Activated naive CD4-positive, alpha-beta T cell treated with anti-CD3 and anti-CD28 coated beads, Interleukin-2, amount 50 U/mL, for 24 hours (primary cell): ENCODE results near the gene UBQLN1.
"Not testable (repeated sequence)": the region's sequence is repeated elsewhere in the genome, so short reads cannot be mapped to it uniquely, and the experiment has no call there.

ENCODE experiments used
- H3K27ac Mint-ChIP-seq: one replicate; pipeline ENCODE4 v1.8.0; 2021; ENCODE audit warnings: mild to moderate bottlenecking, mixed read lengths
- H3K27me3 Mint-ChIP-seq: one replicate; pipeline ENCODE4 v1.8.0; 2021; ENCODE audit warnings: mixed read lengths
- H3K36me3 Mint-ChIP-seq: one replicate; pipeline ENCODE4 v1.8.0; 2021; ENCODE audit warnings: mixed read lengths
- H3K4me1 Mint-ChIP-seq: one replicate; pipeline ENCODE4 v1.8.0; 2021; ENCODE audit warnings: mixed read lengths
- H3K4me3 Mint-ChIP-seq: one replicate; pipeline ENCODE4 v1.8.0; 2021; ENCODE audit warnings: mild to moderate bottlenecking, mixed read lengths
- H3K9me3 Mint-ChIP-seq: one replicate; pipeline ENCODE4 v1.8.0; 2021; ENCODE audit warnings: mixed read lengths

Gene UBQLN1

GRCh38 chr9:83629433-83630104, 78.2 kb downstream of the UBQLN1 start:
- Mint-ChIP-seq H3K9me3 (no peaks in the 10 kb centered on the region), H3K4me3 (no peak overlapping the region), H3K36me3 (peaks cover 2% of the 10 kb centered on the region), H3K4me1 (peaks cover 15% of the 10 kb centered on the region), H3K27me3 (no peaks in the 10 kb centered on the region), H3K27ac (no peak overlapping the region)

GRCh38 chr9:83628540-83628939, 79.2 kb downstream of the UBQLN1 start:
- Mint-ChIP-seq H3K9me3 (no peaks in the 10 kb centered on the region), H3K36me3 (peaks cover 2% of the 10 kb centered on the region), H3K27ac (no peak overlapping the region), H3K4me3 (no peak overlapping the region), H3K27me3 (no peaks in the 10 kb centered on the region), H3K4me1 (peaks cover 25% of the 10 kb centered on the region)

- peak overlapping the region; percentile 57 for H3K27ac Mint-ChIP-seq
- no peaks in the 10 kb centered on the region for H3K27me3 Mint-ChIP-seq
- H3K4me1 Mint-ChIP-seq = peaks cover 30% of the 10 kb centered on the region
- H3K9me3 Mint-ChIP-seq = no peaks in the 10 kb centered on the region
- no peak overlapping the region for H3K4me3 Mint-ChIP-seq
- H3K36me3 Mint-ChIP-seq = no peaks in the 10 kb centered on the region
These were observed 82.6 kb downstream of the UBQLN1 start for GRCh38 chr9:83625178-83625577.

- peak overlapping the region; percentile 89 for H3K27ac Mint-ChIP-seq
- H3K9me3 Mint-ChIP-seq = no peaks in the 10 kb centered on the region
- H3K36me3 Mint-ChIP-seq = no peaks in the 10 kb centered on the region
- no peaks in the 10 kb centered on the region for H3K27me3 Mint-ChIP-seq
- peak overlapping the region; percentile 91 for H3K4me3 Mint-ChIP-seq
- peaks cover 30% of the 10 kb centered on the region for H3K4me1 Mint-ChIP-seq
These were observed 84.1 kb downstream of the UBQLN1 start for GRCh38 chr9:83623679-83624076.

- Mint-ChIP-seq H3K4me3 (peak within 1 kb of the TSS; percentile 91), H3K36me3 (no peaks in the 10 kb centered on the region), H3K27ac (peak within 1 kb of the TSS; percentile 99), H3K27me3 (no peaks in the 10 kb centered on the region), H3K4me1 (peaks cover 30% of the 10 kb centered on the region), H3K9me3 (no peaks in the 10 kb centered on the region)
These were observed 84.6 kb downstream of the UBQLN1 start, which contains the start of gene IDNK for GRCh38 chr9:83622939-83623678. Gene IDNK (plus strand): TSS chr9:83623143. CDS start chr9:83623172, 29 bp downstream.

- H3K4me3 Mint-ChIP-seq = peak overlapping the region; percentile 91
- H3K36me3 Mint-ChIP-seq = no peaks in the 10 kb centered on the region
- H3K9me3 Mint-ChIP-seq = no peaks in the 10 kb centered on the region
- peaks cover 30% of the 10 kb centered on the region for H3K4me1 Mint-ChIP-seq
- H3K27me3 Mint-ChIP-seq = no peaks in the 10 kb centered on the region
- peak overlapping the region; percentile 99 for H3K27ac Mint-ChIP-seq
These were observed 85.3 kb downstream of the UBQLN1 start for GRCh38 chr9:83622433-83622938.

- Mint-ChIP-seq H3K4me3 (no peak overlapping the region), H3K36me3 (no peaks in the 10 kb centered on the region), H3K27ac (no peak overlapping the region), H3K9me3 (no peaks in the 10 kb centered on the region), H3K27me3 (no peaks in the 10 kb centered on the region), H3K4me1 (peaks cover 27% of the 10 kb centered on the region)
These were observed 86.7 kb downstream of the UBQLN1 start for GRCh38 chr9:83620841-83621636.

- H3K27me3 Mint-ChIP-seq = peaks cover 1% of the 10 kb centered on the region
- no peaks in the 10 kb centered on the region for H3K36me3 Mint-ChIP-seq
- no peak overlapping the region for H3K4me3 Mint-ChIP-seq
- H3K27ac Mint-ChIP-seq = no peak overlapping the region
- peaks cover 6% of the 10 kb centered on the region for H3K4me1 Mint-ChIP-seq
- H3K9me3 Mint-ChIP-seq = no peaks in the 10 kb centered on the region
These were observed 90.5 kb downstream of the UBQLN1 start for GRCh38 chr9:83617299-83617698.

GRCh38 chr9:83613298-83613697, 94.5 kb downstream of the UBQLN1 start:
- H3K4me1 Mint-ChIP-seq, H3K27me3 Mint-ChIP-seq, H3K36me3 Mint-ChIP-seq, H3K4me3 Mint-ChIP-seq, H3K27ac Mint-ChIP-seq, H3K9me3 Mint-ChIP-seq: not testable (repeated sequence)
